Sigmoid colon (tissue), 7 donors: ENCODE data around the gene RACGAP1. TPM values are rescaled to one million over a fixed set of nuclear protein-coding genes. Genes with fewer than 3 reads are reported as not detected.
A peak's percentile ranks its signal among the peaks of the same experiment; 100 is the strongest.

Source experiments
- DNase-seq: peaks from one replicate; pipeline ENCODE4 v3.0.0-alpha.2; 2019
- H3K27ac ChIP-seq, 4 donors: fragments of 200-600 bp; sonication (generic); one replicate each; pipeline ENCODE4 v1.5.1; 2016 to 2019; ENCODE audit warnings: mild to moderate bottlenecking in 1 of 4
- H3K27me3 ChIP-seq, 3 donors: fragments of 200-600 bp; sonication (generic); one replicate each; pipeline ENCODE4 v1.5.1; 2019; ENCODE audit warnings: mild to moderate bottlenecking in 1 of 3
- H3K36me3 ChIP-seq, 4 donors: fragments of 200-600 bp; sonication (generic); one replicate each; pipeline ENCODE4 v1.5.1; 2016 to 2019
- H3K4me1 ChIP-seq, 4 donors: fragments of 200-600 bp; sonication (generic); one replicate each; pipeline ENCODE4 v1.5.1; 2017 to 2019
- H3K4me3 ChIP-seq, 4 donors: fragments of 200-600 bp; sonication (generic); one replicate each; pipeline ENCODE4 v1.5.1; 2017 to 2019; ENCODE audit warnings: mild to moderate bottlenecking in 2 of 4, moderate library complexity in 1 of 4
- H3K9me3 ChIP-seq, 4 donors: fragments of 200-600 bp in 3 of 4; sonication (generic) in 3 of 4; one replicate each; pipeline versions ENCODE4 v1.5.1 to v1.6.1; 2013 to 2019
- EP300 ChIP-seq, 4 donors: sonication (generic); formaldehyde crosslinking; IDR thresholded peaks; one replicate each; pipeline ENCODE4 v1.6.1; 2017; ENCODE audit warnings: antibody characterized with exemption in 4 of 4
- POLR2A ChIP-seq, 2 donors: fragments of 450-650 bp; IDR thresholded peaks; one replicate each; pipeline ENCODE4 v1.6.1; 2016; ENCODE audit warnings: antibody characterized with exemption in 2 of 2, mild to moderate bottlenecking in 2 of 2, moderate library complexity in 2 of 2
- POLR2AphosphoS5 ChIP-seq, 4 donors: sonication (generic); formaldehyde crosslinking; IDR thresholded peaks; one replicate each; pipeline ENCODE4 v1.6.1; 2017; ENCODE audit warnings: antibody characterized with exemption in 4 of 4
- WGBS, 2 donors: extraction: QIAGEN DNeasy Blood & Tissue Kit; methylation state at CpG; one replicate each; pipeline ENCODE4 v1.1.7; 2013; 5-methylcytosine and 5-hydroxymethylcytosine counted together
- intact Hi-C: fragments of 100-400 bp; cut with DNase I; formaldehyde crosslinking; loops from one replicate; pipeline ENCODE4 v1.15.1; 2023
- polyA plus RNA-seq, 3 donors: library from polyadenylated mRNA; stranded (reverse); fragments of 200-250 nt; gene quantifications; one replicate each; pipeline ENCODE4 v1.2.3, GENCODE V29; 2013
- total RNA-seq, 4 donors: library from RNA; depleted of rRNA; stranded (reverse); fragments of >200 nt; gene quantifications; one replicate each; pipeline ENCODE4 v1.1.0, GENCODE V29; 2016
- TF ChIP-seq, protein P1 (sequence below), 4 experiments: fragments of 450-650 bp in 3 of 4; fragments of 200-600 bp in 1 of 4; IDR thresholded peaks; one replicate each; pipeline ENCODE4 v1.5.1; 2016 to 2019; ENCODE audit warnings: antibody characterized with exemption in 4 of 4, mild to moderate bottlenecking in 3 of 4, moderate library complexity in 2 of 4
- donor health status: healthy with polysubstance abuse.
- donor health status: Bipolar disorder and iron deficiency.
- donor health status: healthy.

RACGAP1 gene
- total and polyA plus RNA-seq, 7 donors, result 4.8 to 42.6 (median 22.5) TPM

DNA sequence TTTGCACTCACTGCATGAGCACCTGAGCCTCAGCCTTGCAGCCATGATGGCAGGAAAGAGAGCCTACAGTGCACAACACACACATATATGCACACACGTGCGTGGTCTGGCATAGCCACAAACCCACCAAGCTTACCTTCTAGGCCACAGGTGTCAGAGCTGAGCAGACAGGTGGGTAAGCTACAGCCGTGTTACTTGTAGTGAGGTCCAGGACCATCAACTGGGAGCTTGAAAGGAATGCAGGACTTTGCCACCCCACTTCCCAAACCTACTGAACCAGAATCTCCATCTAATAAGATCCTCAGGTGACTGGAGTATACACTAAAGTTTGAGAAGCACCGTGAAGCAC lies 34.8 kb upstream of the RACGAP1 start:
- no peak overlapping the region for H3K27ac ChIP-seq
- no peak for DNase-seq
- H3K36me3 ChIP-seq, result peaks cover 0 to 8% (median 0%) of the 10 kb centered on the region in 4 donors
- H3K27me3 ChIP-seq, result no peaks in the 10 kb centered on the region
- no peak overlapping the region for H3K4me3 ChIP-seq
- WGBS, 2 donors, result 60 to 72% methylated on average over 4 of the region's 4 CpGs
- TF ChIP-seq EP300 (IDR thresholded peaks at IDR 0.05) (no peak), POLR2A (IDR thresholded peaks at IDR 0.05) (no peak), POLR2AphosphoS5 (IDR thresholded peaks at IDR 0.05) (no peak)
- TF ChIP-seq, protein P1, sequence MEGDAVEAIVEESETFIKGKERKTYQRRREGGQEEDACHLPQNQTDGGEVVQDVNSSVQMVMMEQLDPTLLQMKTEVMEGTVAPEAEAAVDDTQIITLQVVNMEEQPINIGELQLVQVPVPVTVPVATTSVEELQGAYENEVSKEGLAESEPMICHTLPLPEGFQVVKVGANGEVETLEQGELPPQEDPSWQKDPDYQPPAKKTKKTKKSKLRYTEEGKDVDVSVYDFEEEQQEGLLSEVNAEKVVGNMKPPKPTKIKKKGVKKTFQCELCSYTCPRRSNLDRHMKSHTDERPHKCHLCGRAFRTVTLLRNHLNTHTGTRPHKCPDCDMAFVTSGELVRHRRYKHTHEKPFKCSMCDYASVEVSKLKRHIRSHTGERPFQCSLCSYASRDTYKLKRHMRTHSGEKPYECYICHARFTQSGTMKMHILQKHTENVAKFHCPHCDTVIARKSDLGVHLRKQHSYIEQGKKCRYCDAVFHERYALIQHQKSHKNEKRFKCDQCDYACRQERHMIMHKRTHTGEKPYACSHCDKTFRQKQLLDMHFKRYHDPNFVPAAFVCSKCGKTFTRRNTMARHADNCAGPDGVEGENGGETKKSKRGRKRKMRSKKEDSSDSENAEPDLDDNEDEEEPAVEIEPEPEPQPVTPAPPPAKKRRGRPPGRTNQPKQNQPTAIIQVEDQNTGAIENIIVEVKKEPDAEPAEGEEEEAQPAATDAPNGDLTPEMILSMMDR (IDR thresholded peaks at IDR 0.05), result no peak
- intact Hi-C loops, result no loop called here
- H3K4me1 ChIP-seq, result peaks cover 0 to 30% (median 25%) of the 10 kb centered on the region in 4 donors
- H3K9me3 ChIP-seq, result no peaks in the 10 kb centered on the region

DNA sequence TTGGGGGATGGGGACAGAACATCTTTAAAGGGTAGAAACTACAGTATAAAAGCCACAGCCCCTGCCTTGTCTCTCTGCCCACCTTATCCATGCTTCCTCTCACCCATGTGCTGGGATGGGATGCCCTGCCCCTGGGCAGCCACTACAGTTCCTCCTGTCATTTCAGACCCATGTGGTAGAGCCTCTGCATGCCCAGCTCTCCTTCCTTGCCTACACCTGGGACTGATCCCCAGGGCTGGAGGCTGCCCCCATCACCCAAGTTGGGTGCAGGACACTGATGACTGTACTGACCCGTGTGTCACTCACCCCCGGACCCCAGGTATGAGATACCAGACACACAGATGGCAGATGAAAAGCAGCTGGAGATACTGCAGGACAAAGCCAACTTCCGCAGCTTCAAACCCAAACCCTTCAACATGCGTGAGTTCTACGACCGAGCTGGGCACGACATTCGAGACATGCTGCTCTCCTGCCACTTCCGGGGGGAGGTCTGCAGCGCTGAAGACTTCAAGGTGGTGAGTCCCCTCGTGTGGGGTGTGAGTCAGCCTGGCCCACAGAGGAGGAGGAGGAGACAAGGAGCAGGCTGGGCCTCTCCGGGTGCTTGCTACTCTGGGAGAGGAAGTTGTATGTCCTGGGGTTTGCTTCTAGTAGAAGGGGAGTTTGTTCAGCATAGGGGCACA lies 34.3 kb upstream of the RACGAP1 start:
- WGBS, 2 donors, result 52 to 83% methylated on average over 12 of the region's 12 CpGs
- Histone ChIP-seq H3K4me3 (no peak overlapping the region), H3K27ac (no peak overlapping the region), H3K27me3 (no peaks in the 10 kb centered on the region), H3K4me1 (peaks cover 0 to 30% (median 25%) of the 10 kb centered on the region in 4 donors), H3K36me3 (peaks cover 0 to 8% (median 0%) of the 10 kb centered on the region in 4 donors), H3K9me3 (no peaks in the 10 kb centered on the region)
- no peak for DNase-seq
- TF ChIP-seq POLR2A (IDR thresholded peaks at IDR 0.05) (no peak), EP300 (IDR thresholded peaks at IDR 0.05) (no peak), POLR2AphosphoS5 (IDR thresholded peaks at IDR 0.05) (no peak)
- TF ChIP-seq, protein P1 (IDR thresholded peaks at IDR 0.05), result no peak
- intact Hi-C loops, result no loop called here

DNA sequence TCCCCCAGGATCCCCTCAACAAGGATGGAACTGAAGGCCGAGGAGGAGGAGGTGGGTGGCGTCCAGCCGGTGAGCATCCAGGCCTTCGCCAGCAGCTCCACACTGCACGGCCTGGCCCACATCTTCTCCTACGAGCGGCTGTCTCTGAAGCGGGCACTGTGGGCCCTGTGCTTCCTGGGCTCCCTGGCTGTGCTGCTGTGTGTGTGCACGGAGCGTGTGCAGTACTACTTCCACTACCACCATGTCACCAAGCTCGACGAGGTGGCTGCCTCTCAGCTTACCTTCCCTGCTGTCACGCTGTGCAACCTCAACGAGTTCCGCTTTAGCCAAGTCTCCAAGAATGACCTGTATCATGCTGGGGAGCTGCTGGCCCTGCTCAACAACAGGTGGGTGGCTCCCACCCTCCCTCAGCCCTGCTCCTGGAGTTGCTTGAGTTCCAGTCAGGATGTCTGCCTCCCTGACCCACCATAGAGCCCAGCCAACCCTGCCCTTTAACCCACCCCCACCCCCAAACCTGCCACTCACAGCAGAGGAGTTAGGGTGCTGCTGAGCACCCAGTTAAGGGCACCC lies 33.5 kb upstream of the RACGAP1 start:
- intact Hi-C loops, result no loop called here
- Histone ChIP-seq H3K4me3 (no peak overlapping the region), H3K27ac (no peak overlapping the region), H3K36me3 (peaks cover 0 to 8% (median 0%) of the 10 kb centered on the region in 4 donors), H3K4me1 (peaks cover 0 to 30% (median 25%) of the 10 kb centered on the region in 4 donors), H3K27me3 (no peaks in the 10 kb centered on the region), H3K9me3 (no peaks in the 10 kb centered on the region)
- TF ChIP-seq POLR2AphosphoS5 (IDR thresholded peaks at IDR 0.05), result no peak
- TF ChIP-seq POLR2A (IDR thresholded peaks at IDR 0.05), result no peak
- no peak for TF ChIP-seq EP300 (IDR thresholded peaks at IDR 0.05)
- DNase-seq, result no peak
- WGBS, 2 donors, result 83 to 87% methylated on average over 15 of the region's 15 CpGs

DNA sequence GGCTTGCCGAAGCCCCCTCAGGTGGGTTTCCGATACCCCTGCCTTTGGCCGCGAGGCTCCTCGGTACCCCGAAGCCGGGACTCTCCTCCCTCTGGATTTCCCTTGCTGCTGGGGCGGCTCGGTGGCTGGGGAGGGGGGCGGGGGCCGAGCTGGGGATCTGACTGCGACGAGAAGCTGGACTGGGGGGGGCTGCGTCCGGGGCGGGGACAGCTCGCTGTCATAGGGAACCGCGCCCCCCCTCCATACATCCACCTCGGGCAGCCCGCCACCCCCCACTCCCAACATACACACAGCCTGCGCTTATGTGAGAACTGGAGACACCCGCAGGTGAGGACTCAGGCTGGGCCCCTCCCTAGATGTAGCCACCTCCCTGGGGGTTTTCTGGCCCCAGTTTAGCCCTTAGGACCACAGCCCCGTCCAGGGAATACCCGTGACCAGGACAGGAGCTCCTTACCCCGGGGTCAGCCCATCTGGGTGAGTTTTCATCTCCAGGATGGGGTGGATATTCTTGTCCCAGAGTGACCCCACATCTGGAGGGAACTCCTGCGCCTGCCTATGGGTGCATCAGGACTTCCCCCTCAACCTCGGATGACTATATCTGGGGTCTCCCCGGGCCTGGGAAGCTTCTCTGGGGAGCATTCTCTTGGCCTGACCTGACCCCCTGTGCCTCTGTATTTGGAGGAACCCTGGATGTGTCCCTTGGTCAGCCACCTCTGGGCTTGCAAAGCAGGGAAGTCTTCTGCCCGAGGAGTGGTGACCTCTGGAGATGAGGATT lies 32.8 kb upstream of the RACGAP1 start:
- TF ChIP-seq EP300 (IDR thresholded peaks at IDR 0.05) (no peak), POLR2AphosphoS5 (IDR thresholded peaks at IDR 0.05) (no peak), POLR2A (IDR thresholded peaks at IDR 0.05) (no peak)
- TF ChIP-seq, protein P1 (IDR thresholded peaks at IDR 0.05), result no peak
- 15 to 19% methylated on average over 30 of the region's 30 CpGs for WGBS, 2 donors
- DNase-seq, result no peak
- H3K27me3 ChIP-seq, result no peaks in the 10 kb centered on the region
- peaks cover 0 to 8% (median 0%) of the 10 kb centered on the region in 4 donors for H3K36me3 ChIP-seq
- H3K4me1 ChIP-seq, result peaks cover 0 to 30% (median 25%) of the 10 kb centered on the region in 4 donors
- peak overlapping the region; percentile 61 to 75 (median 68) for H3K4me3 ChIP-seq
- peak overlapping the region in 3 of 4 donors; percentile 74 to 82 (median 80) for H3K27ac ChIP-seq
- H3K9me3 ChIP-seq, result no peaks in the 10 kb centered on the region
- intact Hi-C loops, result loop anchor here (1.0 to 2.0 kb wide), 2 partner anchors 19 to 91 kb away; no protein-coding TSS in a partner anchor
